ENCODE data around the gene DSN1.

The DSN1 gene

GRCh38 chr20:36712775-36713174, 60.8 kb downstream of the DSN1 start:
- Mint-ChIP-seq H3K27me3 (no peaks in the 10 kb centered on the region), H3K36me3 (ENCODE audit: low read depth) (peaks cover 4% of the 10 kb centered on the region), H3K4me1 (ENCODE audit: low read depth) (no peaks in the 10 kb centered on the region), H3K9me3 (no peaks in the 10 kb centered on the region), H3K27ac (no peak overlapping the region), H3K4me3 (no peak overlapping the region)

GRCh38 chr20:36709126-36709525, 64.4 kb downstream of the DSN1 start:
- H3K4me1 Mint-ChIP-seq (ENCODE audit: low read depth) = no peaks in the 10 kb centered on the region
- H3K27ac Mint-ChIP-seq = no peak overlapping the region
- no peaks in the 10 kb centered on the region for H3K9me3 Mint-ChIP-seq
- peaks cover 8% of the 10 kb centered on the region for H3K36me3 Mint-ChIP-seq (ENCODE audit: low read depth)
- no peak overlapping the region for H3K4me3 Mint-ChIP-seq
- H3K27me3 Mint-ChIP-seq = no peaks in the 10 kb centered on the region

DNA sequence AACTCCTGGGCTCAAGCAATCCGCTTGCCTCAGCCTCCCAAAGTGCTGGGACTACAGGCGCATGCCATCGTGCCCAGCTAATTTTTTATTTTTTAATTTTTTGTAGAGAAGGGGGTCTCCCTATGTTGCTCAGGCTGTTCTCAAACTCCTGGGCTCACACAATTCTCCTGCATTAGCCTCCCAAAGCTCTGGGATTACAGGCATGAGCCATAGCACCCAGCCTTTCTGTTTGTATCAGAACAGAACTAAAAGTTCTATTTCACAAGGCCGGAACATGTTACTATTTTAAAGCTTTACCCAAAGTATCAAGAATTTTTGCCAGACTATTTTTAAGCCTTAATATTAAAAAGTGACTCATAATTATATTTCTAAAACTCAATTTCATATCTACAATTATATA, 70.0 kb downstream of the DSN1 start:
- Mint-ChIP-seq H3K4me1 (ENCODE audit: low read depth) (no peaks in the 10 kb centered on the region), H3K27ac (no peak overlapping the region), H3K27me3 (no peaks in the 10 kb centered on the region), H3K36me3 (ENCODE audit: low read depth) (peaks cover 12% of the 10 kb centered on the region), H3K4me3 (no peak overlapping the region), H3K9me3 (no peaks in the 10 kb centered on the region)

Measured in stimulated activated naive CD8-positive, alpha-beta T cell treated with anti-CD3 and anti-CD28 coated beads, Interleukin-15, Interleukin-2, amounts not matched to agents 100 ng/mL and 50 ng/mL, for 24 hours (primary cell).